ENCODE results near the gene UST. TPM values are rescaled to one million over a fixed set of nuclear protein-coding genes. Genes with fewer than 3 reads are reported as not detected.

The UST gene
- total RNA-seq, 4 donors from 2014 or later, result 16.7 to 19.5 (median 18.1) TPM

GRCh38 chr6:148793721-148794120 lies 46.9 kb downstream of the UST start:
- no peaks in the 10 kb centered on the region for H3K36me3 ChIP-seq
- no peaks in the 10 kb centered on the region for H3K27me3 ChIP-seq
- 87% methylated on average over 2 of the region's 2 CpGs for WGBS
- H3K9me3 ChIP-seq, result no peaks in the 10 kb centered on the region
- no peak overlapping the region for H3K27ac ChIP-seq
- TF ChIP-seq POLR2AphosphoS5 (IDR thresholded peaks at IDR 0.05) (no peak), EP300 (IDR thresholded peaks at IDR 0.05) (no peak), POLR2A (IDR thresholded peaks at IDR 0.05) (no peak), CTCF (IDR thresholded peaks at IDR 0.05) (no peak)
- no peak for DNase-seq (ENCODE audit: low spot score in 2 of 2)
- H3K4me3 ChIP-seq, result no peak overlapping the region
- peaks cover 7% of the 10 kb centered on the region for H3K4me1 ChIP-seq

- no peak for DNase-seq (ENCODE audit: low spot score in 2 of 2)
- Histone ChIP-seq H3K9me3 (no peaks in the 10 kb centered on the region), H3K27ac (no peak overlapping the region), H3K27me3 (no peaks in the 10 kb centered on the region), H3K4me1 (peaks cover 15% of the 10 kb centered on the region), H3K4me3 (no peak overlapping the region), H3K36me3 (no peaks in the 10 kb centered on the region)
- TF ChIP-seq CTCF (IDR thresholded peaks at IDR 0.05) (no peak), POLR2A (IDR thresholded peaks at IDR 0.05) (no peak), EP300 (IDR thresholded peaks at IDR 0.05) (no peak), POLR2AphosphoS5 (IDR thresholded peaks at IDR 0.05) (no peak)
- WGBS, result 68% methylated on average over 4 of the region's 4 CpGs
Measured at GRCh38 chr6:148794797-148795196, 48.0 kb downstream of the UST start.

GRCh38 chr6:148795563-148795962 lies 48.7 kb downstream of the UST start:
- Histone ChIP-seq H3K27me3 (no peaks in the 10 kb centered on the region), H3K27ac (no peak overlapping the region), H3K9me3 (no peaks in the 10 kb centered on the region), H3K4me3 (no peak overlapping the region), H3K4me1 (peaks cover 23% of the 10 kb centered on the region), H3K36me3 (no peaks in the 10 kb centered on the region)
- TF ChIP-seq POLR2A (IDR thresholded peaks at IDR 0.05) (no peak), POLR2AphosphoS5 (IDR thresholded peaks at IDR 0.05) (no peak), CTCF (IDR thresholded peaks at IDR 0.05) (no peak), EP300 (IDR thresholded peaks at IDR 0.05) (no peak)
- 63% methylated on average over 6 of the region's 6 CpGs for WGBS
- no peak for DNase-seq (ENCODE audit: low spot score in 2 of 2)

GRCh38 chr6:148799647-148800046 lies 52.8 kb downstream of the UST start:
- no peak overlapping the region for H3K4me3 ChIP-seq
- 62% methylated on average over 3 of the region's 3 CpGs for WGBS
- peaks cover 25% of the 10 kb centered on the region for H3K4me1 ChIP-seq
- no peak overlapping the region for H3K27ac ChIP-seq
- H3K36me3 ChIP-seq, result no peaks in the 10 kb centered on the region
- TF ChIP-seq POLR2AphosphoS5 (IDR thresholded peaks at IDR 0.05), result no peak
- TF ChIP-seq POLR2A (IDR thresholded peaks at IDR 0.05), result no peak
- TF ChIP-seq CTCF (IDR thresholded peaks at IDR 0.05), result no peak
- TF ChIP-seq EP300 (IDR thresholded peaks at IDR 0.05), result no peak
- DNase-seq (ENCODE audit: low spot score in 2 of 2), result no peak
- H3K27me3 ChIP-seq, result no peaks in the 10 kb centered on the region
- no peaks in the 10 kb centered on the region for H3K9me3 ChIP-seq

- peaks cover 22% of the 10 kb centered on the region for H3K4me1 ChIP-seq
- no peak for TF ChIP-seq POLR2A (IDR thresholded peaks at IDR 0.05)
- no peak for TF ChIP-seq EP300 (IDR thresholded peaks at IDR 0.05)
- no peak for TF ChIP-seq POLR2AphosphoS5 (IDR thresholded peaks at IDR 0.05)
- no peak for TF ChIP-seq CTCF (IDR thresholded peaks at IDR 0.05)
- H3K36me3 ChIP-seq, result no peaks in the 10 kb centered on the region
- no peaks in the 10 kb centered on the region for H3K27me3 ChIP-seq
- no peak overlapping the region for H3K4me3 ChIP-seq
- WGBS, result 11% methylated on average over 3 of the region's 3 CpGs
- no peaks in the 10 kb centered on the region for H3K9me3 ChIP-seq
- no peak for DNase-seq (ENCODE audit: low spot score in 2 of 2)
- no peak overlapping the region for H3K27ac ChIP-seq
Measured at GRCh38 chr6:148800536-148800935, 53.7 kb downstream of the UST start.
